Liver (tissue), 9 donors: Measurements from ENCODE around the gene CCNDBP1. TPM values are rescaled to one million over a fixed set of nuclear protein-coding genes. Genes with fewer than 3 reads are reported as not detected.

Experiments used
- DNase-seq: peaks from one replicate; pipeline ENCODE4 v3.0.0-alpha.2; 2017; ENCODE audit warnings: low spot score
- H3K27ac ChIP-seq, 2 donors: one replicate each; pipeline ENCODE4 v1.7.0; 2013; ENCODE audit warnings: inconsistent platforms in 2 of 2, low read length in 2 of 2, control low read depth in 1 of 2, low read depth in 1 of 2, mild to moderate bottlenecking in 1 of 2
- H3K27me3 ChIP-seq, 4 donors: one replicate each; pipeline versions ENCODE4 v1.6.1 to v1.7.0; 2013; ENCODE audit warnings: low read length in 3 of 4, inconsistent platforms in 1 of 4, mild to moderate bottlenecking in 1 of 4, moderate library complexity in 1 of 4; ENCODE audit not compliant: control insufficient read depth in 4 of 4, insufficient read depth in 4 of 4
- H3K36me3 ChIP-seq, 4 donors: one replicate each; pipeline versions ENCODE4 v1.6.1 to v1.7.0; 2013; ENCODE audit warnings: low read length in 3 of 4, mild to moderate bottlenecking in 3 of 4, low read depth in 1 of 4, moderate library complexity in 1 of 4; ENCODE audit not compliant: control insufficient read depth in 4 of 4, insufficient read depth in 3 of 4
- H3K4me1 ChIP-seq, 4 donors: one replicate each; pipeline versions ENCODE4 v1.6.1 to v1.7.0; 2013; ENCODE audit warnings: low read length in 3 of 4, mild to moderate bottlenecking in 3 of 4, moderate library complexity in 1 of 4; ENCODE audit not compliant: control insufficient read depth in 4 of 4, insufficient read depth in 4 of 4
- H3K4me3 ChIP-seq, 3 donors: one replicate each; pipeline versions ENCODE4 v1.6.1 to v1.7.0; 2013; ENCODE audit warnings: low read length in 3 of 3, control low read depth in 1 of 3, low read depth in 1 of 3, mild to moderate bottlenecking in 1 of 3
- H3K9ac ChIP-seq, 2 donors: one replicate each; pipeline ENCODE4 v1.7.0; 2013; ENCODE audit warnings: low read length in 2 of 2, mild to moderate bottlenecking in 2 of 2, moderate library complexity in 2 of 2, control low read depth in 1 of 2, low read depth in 1 of 2
- H3K9me3 ChIP-seq, 4 donors: one replicate each; pipeline versions ENCODE4 v1.6.1 to v1.7.0; 2013; ENCODE audit warnings: low read length in 3 of 4; ENCODE audit not compliant: control insufficient read depth in 4 of 4
- CTCF ChIP-seq: fragments of 150-350 bp; IDR thresholded peaks from 2 replicates; pipeline ENCODE4 v1.5.1; 2017; ENCODE audit warnings: improper control_type of control experiment, low read depth, low read length; ENCODE audit not compliant: missing input control
- FOXA1 ChIP-seq: IDR thresholded peaks from 2 replicates; pipeline ENCODE4 v1.6.1; 2016; ENCODE audit warnings: antibody characterized with exemption
- FOXA2 ChIP-seq: IDR thresholded peaks from 2 replicates; pipeline ENCODE4 v1.6.1; 2016; ENCODE audit warnings: antibody characterized with exemption
- GABPA ChIP-seq, 2 donors: IDR thresholded peaks in 1 of 2; conservative IDR thresholded peaks in 1 of 2; 2 replicates each; pipeline ENCODE4 v1.6.1; 2016; ENCODE audit warnings: antibody characterized with exemption in 2 of 2, mild to moderate bottlenecking in 1 of 2, moderate library complexity in 1 of 2
- HNF4A ChIP-seq, 2 donors: conservative IDR thresholded peaks; 2 replicates each; pipeline ENCODE4 v1.6.1; 2016; ENCODE audit warnings: antibody characterized with exemption in 2 of 2, mild to moderate bottlenecking in 2 of 2
- HNF4G ChIP-seq: IDR thresholded peaks from 2 replicates; pipeline ENCODE4 v1.6.1; 2016; ENCODE audit warnings: antibody characterized with exemption
- JUND ChIP-seq, 2 donors: IDR thresholded peaks; 2 replicates each; pipeline ENCODE4 v1.6.1; 2016; ENCODE audit warnings: antibody characterized with exemption in 2 of 2
- RAD21 ChIP-seq, 2 donors: IDR thresholded peaks; 2 replicates each; pipeline ENCODE4 v1.6.1; 2016; ENCODE audit warnings: antibody characterized with exemption in 2 of 2, mild to moderate bottlenecking in 2 of 2
- RXRA ChIP-seq, 2 donors: IDR thresholded peaks; 2 replicates each; pipeline ENCODE4 v1.6.1; 2017 to 2018; ENCODE audit warnings: antibody characterized with exemption in 2 of 2, mild to moderate bottlenecking in 1 of 2
- TAF1 ChIP-seq: conservative IDR thresholded peaks from 2 replicates; pipeline ENCODE4 v1.6.1; 2016; ENCODE audit warnings: antibody characterized with exemption, mild to moderate bottlenecking
- ZBTB33 ChIP-seq: IDR thresholded peaks from 2 replicates; pipeline ENCODE4 v1.6.1; 2016; ENCODE audit warnings: antibody characterized with exemption
- WGBS: extraction: QIAGEN DNeasy Blood & Tissue Kit; methylation state at CpG from one replicate; pipeline ENCODE4 v1.1.7; 2013; 5-methylcytosine and 5-hydroxymethylcytosine counted together
- polyA plus RNA-seq, 2 donors: library from polyadenylated mRNA; stranded (reverse) in 1 of 2; unstranded in 1 of 2; fragments of 200-250 nt in 1 of 2; fragments of >200 nt in 1 of 2; fragmentation: Nextera tagmentation in 1 of 2; extraction: Ambion mirVana in 1 of 2; gene quantifications; one replicate each; pipeline versions ENCODE4 v1.2.1 to v1.2.3, GENCODE V29; 2013 to 2015
- total RNA-seq, 2 donors: library from RNA; depleted of rRNA; stranded (reverse); fragments of >200 nt; gene quantifications; one replicate each; pipeline ENCODE4 v1.2.3, GENCODE V29; 2014
- TF ChIP-seq, protein P1 (sequence below): IDR thresholded peaks from 2 replicates; pipeline ENCODE4 v1.6.1; 2016; ENCODE audit warnings: antibody characterized with exemption, mild to moderate bottlenecking
- TF ChIP-seq, protein P2 (sequence below): IDR thresholded peaks from 2 replicates; pipeline ENCODE4 v1.6.1; 2016; ENCODE audit warnings: antibody characterized with exemption
- donor health status: healthy.
- donor health status: healthy.
- donor health status: healthy.
- donor health status: healthy.
- donor health status: healthy.

CCNDBP1 gene
- total and polyA plus RNA-seq, 4 donors = 21.4 to 160 (median 26.4) TPM

- Histone ChIP-seq H3K9me3 (no peaks in the 10 kb centered on the region), H3K9ac (no peak overlapping the region), H3K27ac (no peak overlapping the region), H3K4me3 (no peak overlapping the region), H3K36me3 (no peaks in the 10 kb centered on the region), H3K4me1 (no peaks in the 10 kb centered on the region), H3K27me3 (peaks cover 0 to 3% (median 0%) of the 10 kb centered on the region in 4 donors)
- TF ChIP-seq HNF4G (no peak), JUND (IDR thresholded peaks at IDR 0.05) (no peak), GABPA (IDR thresholded peaks at IDR 0.05 in 1 of 2, conservative IDR thresholded peaks at IDR 0.05 in 1 of 2) (no peak), CTCF (no peak), HNF4A (conservative IDR thresholded peaks at IDR 0.05) (no peak), RAD21 (IDR thresholded peaks at IDR 0.05) (no peak), FOXA1 (no peak), TAF1 (no peak), ZBTB33 (no peak), FOXA2 (no peak), RXRA (IDR thresholded peaks at IDR 0.05) (no peak)
- TF ChIP-seq, protein P1, sequence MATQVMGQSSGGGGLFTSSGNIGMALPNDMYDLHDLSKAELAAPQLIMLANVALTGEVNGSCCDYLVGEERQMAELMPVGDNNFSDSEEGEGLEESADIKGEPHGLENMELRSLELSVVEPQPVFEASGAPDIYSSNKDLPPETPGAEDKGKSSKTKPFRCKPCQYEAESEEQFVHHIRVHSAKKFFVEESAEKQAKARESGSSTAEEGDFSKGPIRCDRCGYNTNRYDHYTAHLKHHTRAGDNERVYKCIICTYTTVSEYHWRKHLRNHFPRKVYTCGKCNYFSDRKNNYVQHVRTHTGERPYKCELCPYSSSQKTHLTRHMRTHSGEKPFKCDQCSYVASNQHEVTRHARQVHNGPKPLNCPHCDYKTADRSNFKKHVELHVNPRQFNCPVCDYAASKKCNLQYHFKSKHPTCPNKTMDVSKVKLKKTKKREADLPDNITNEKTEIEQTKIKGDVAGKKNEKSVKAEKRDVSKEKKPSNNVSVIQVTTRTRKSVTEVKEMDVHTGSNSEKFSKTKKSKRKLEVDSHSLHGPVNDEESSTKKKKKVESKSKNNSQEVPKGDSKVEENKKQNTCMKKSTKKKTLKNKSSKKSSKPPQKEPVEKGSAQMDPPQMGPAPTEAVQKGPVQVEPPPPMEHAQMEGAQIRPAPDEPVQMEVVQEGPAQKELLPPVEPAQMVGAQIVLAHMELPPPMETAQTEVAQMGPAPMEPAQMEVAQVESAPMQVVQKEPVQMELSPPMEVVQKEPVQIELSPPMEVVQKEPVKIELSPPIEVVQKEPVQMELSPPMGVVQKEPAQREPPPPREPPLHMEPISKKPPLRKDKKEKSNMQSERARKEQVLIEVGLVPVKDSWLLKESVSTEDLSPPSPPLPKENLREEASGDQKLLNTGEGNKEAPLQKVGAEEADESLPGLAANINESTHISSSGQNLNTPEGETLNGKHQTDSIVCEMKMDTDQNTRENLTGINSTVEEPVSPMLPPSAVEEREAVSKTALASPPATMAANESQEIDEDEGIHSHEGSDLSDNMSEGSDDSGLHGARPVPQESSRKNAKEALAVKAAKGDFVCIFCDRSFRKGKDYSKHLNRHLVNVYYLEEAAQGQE = no peak
- TF ChIP-seq, protein P2, sequence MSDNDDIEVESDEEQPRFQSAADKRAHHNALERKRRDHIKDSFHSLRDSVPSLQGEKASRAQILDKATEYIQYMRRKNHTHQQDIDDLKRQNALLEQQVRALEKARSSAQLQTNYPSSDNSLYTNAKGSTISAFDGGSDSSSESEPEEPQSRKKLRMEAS = no peak
- no peak for DNase-seq
- 65% methylated on average over 6 of the region's 6 CpGs for WGBS
Observed at GRCh38 chr15:43246261-43246774, 61.1 kb downstream of the CCNDBP1 start.

Other genes starting within 250 kb of the CCNDBP1 start
- gene UBR1, start 79.4 kb upstream of the CCNDBP1 start, total RNA-seq = 10 to 100 TPM; 17.1 to 25.3 TPM
- 1 to 10 TPM; 3.7 to 4.8 TPM for gene UBR1, start 79.4 kb upstream of the CCNDBP1 start, polyA plus RNA-seq
- gene TMEM62, start 51.8 kb upstream of the CCNDBP1 start, total RNA-seq = 10 to 100 TPM; 12.0 to 14.0 TPM
- gene TMEM62, start 51.8 kb upstream of the CCNDBP1 start, polyA plus RNA-seq = 1 to 10 TPM; 4.5 to 9.3 TPM
- 100 to 1,000 TPM in 1 of 2 donors, not detected in 1; 247 TPM for gene EPB42, start 35.6 kb downstream of the CCNDBP1 start, total RNA-seq
- under 1 TPM in 1 of 2 donors, not detected in 1; 0.02 TPM for gene EPB42, start 35.6 kb downstream of the CCNDBP1 start, polyA plus RNA-seq
- gene TGM5, start 81.5 kb downstream of the CCNDBP1 start, total RNA-seq = not detected
- gene TGM5, start 81.5 kb downstream of the CCNDBP1 start, polyA plus RNA-seq = not detected
- gene TGM7, start 116.9 kb downstream of the CCNDBP1 start, total RNA-seq = not detected
- gene TGM7, start 116.9 kb downstream of the CCNDBP1 start, polyA plus RNA-seq = not detected
- gene LCMT2, start 145.2 kb downstream of the CCNDBP1 start, total RNA-seq = 1 to 10 TPM; 4.0 to 4.3 TPM
- gene LCMT2, start 145.2 kb downstream of the CCNDBP1 start, polyA plus RNA-seq = 1 to 10 TPM; 3.1 to 3.7 TPM
- 10 to 100 TPM; 13.4 to 15.6 TPM for gene ZSCAN29, start 185.6 kb downstream of the CCNDBP1 start, total RNA-seq
- 1 to 10 TPM; 4.1 to 5.8 TPM for gene ZSCAN29, start 185.6 kb downstream of the CCNDBP1 start, polyA plus RNA-seq
- gene TUBGCP4, start 185.7 kb downstream of the CCNDBP1 start, total RNA-seq = 10 to 100 TPM; 17.1 to 20.5 TPM
- gene TUBGCP4, start 185.7 kb downstream of the CCNDBP1 start, polyA plus RNA-seq = 1 to 10 TPM; 4.6 to 7.7 TPM